NCI-H460 (cell line): ENCODE results near the gene PANK4. TPM values are rescaled to one million over a fixed set of nuclear protein-coding genes. Genes with fewer than 3 reads are reported as not detected.
"Not testable (repeated sequence)": the region's sequence is repeated elsewhere in the genome, so short reads cannot be mapped to it uniquely, and the experiment has no call there.

Experiments
- DNase-seq: peaks from one replicate; pipeline ENCODE4 v3.0.0-alpha.2; 2016; ENCODE audit warnings: low read depth; ENCODE audit errors: extremely low read depth
- total RNA-seq: library from RNA; depleted of rRNA; stranded (reverse); fragments of >200 nt; shearing (Covaris generic); gene quantifications from 2 replicates; pipeline ENCODE4 v1.2.3, GENCODE V29; 2014

The PANK4 gene
- total RNA-seq, 1 experiment from 2014 or later, result 12.5 TPM

GRCh38 chr1:2559509-2560298 is 33.3 kb upstream of the PANK4 start:
- no peak for DNase-seq

GRCh38 chr1:2558861-2559260 is 32.5 kb upstream of the PANK4 start:
- no peak for DNase-seq

GRCh38 chr1:2558420-2558819 is 32.0 kb upstream of the PANK4 start:
- DNase-seq, result no peak

GRCh38 chr1:2557482-2558400 is 31.3 kb upstream of the PANK4 start:
- DNase-seq, result no peak

- DNase-seq, result no peak
Observed at GRCh38 chr1:2556678-2557481, 30.5 kb upstream of the PANK4 start.

- DNase-seq, result no peak
Observed at GRCh38 chr1:2556277-2556677, 29.9 kb upstream of the PANK4 start, which contains the start of gene TNFRSF14. Gene TNFRSF14 (plus strand): TSS chr1:2556371. CDS start chr1:2556665, 294 bp downstream.

GRCh38 chr1:2555634-2556276 is 29.4 kb upstream of the PANK4 start:
- no peak for DNase-seq

GRCh38 chr1:2554621-2555387 is 28.4 kb upstream of the PANK4 start:
- no peak for DNase-seq

- DNase-seq, result no peak
Observed at GRCh38 chr1:2553871-2554620, 27.6 kb upstream of the PANK4 start.

GRCh38 chr1:2553076-2553475 is 26.7 kb upstream of the PANK4 start:
- DNase-seq, result not testable (repeated sequence)

- no peak for DNase-seq
Observed at GRCh38 chr1:2552189-2552588, 25.8 kb upstream of the PANK4 start.

GRCh38 chr1:2551544-2551943 is 25.1 kb upstream of the PANK4 start:
- DNase-seq, result not testable (repeated sequence)

- DNase-seq, result not testable (repeated sequence)
Observed at GRCh38 chr1:2550309-2550861, 24.0 kb upstream of the PANK4 start.

GRCh38 chr1:2549367-2550029 is 23.1 kb upstream of the PANK4 start:
- DNase-seq, result not testable (repeated sequence)

GRCh38 chr1:2548068-2548589 is 21.7 kb upstream of the PANK4 start:
- peak; percentile 61 for DNase-seq

GRCh38 chr1:2547210-2548067 is 21.0 kb upstream of the PANK4 start:
- DNase-seq, result no peak
